Fibroblast of pulmonary artery (primary cell): Measurements from ENCODE around the gene KRTAP9-2.
"Not testable (repeated sequence)": the region's sequence is repeated elsewhere in the genome, so short reads cannot be mapped to it uniquely, and the experiment has no call there.

ENCODE experiments used
- DNase-seq: peaks from one replicate; pipeline ENCODE4 v3.0.0-alpha.2; 2010; ENCODE audit warnings: low read depth
- H3K4me3 ChIP-seq: replicated peaks from 2 replicates; pipeline ENCODE4 v1.5.1; 2011; ENCODE audit warnings: low read depth, mild to moderate bottlenecking, control low read depth, low read length, moderate library complexity
- TF ChIP-seq, protein P1 (sequence below): IDR thresholded peaks from 2 replicates; pipeline ENCODE4 v1.5.1; 2011; ENCODE audit warnings: mild to moderate bottlenecking, control low read depth, low read length, inconsistent platforms; ENCODE audit errors: missing control alignments

Gene KRTAP9-2

DNA sequence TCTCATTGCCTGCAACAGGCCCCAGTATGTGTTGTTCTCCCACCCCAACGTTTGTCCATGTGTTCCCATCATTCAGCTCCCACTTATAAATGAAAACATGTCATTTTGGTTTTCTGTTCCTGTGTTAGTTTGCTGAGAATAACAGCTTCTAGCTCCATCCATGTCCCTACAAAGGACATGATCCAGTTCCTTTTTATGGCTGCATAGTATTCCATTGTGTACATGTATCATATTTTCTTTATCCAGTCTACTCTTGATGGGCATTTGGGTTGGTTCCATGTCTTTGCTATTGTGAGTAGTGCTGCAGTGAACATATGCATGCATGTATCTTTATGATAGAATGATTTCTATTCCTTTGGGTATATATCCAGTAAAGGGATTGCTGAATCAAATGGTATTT is 10.8 kb upstream of the KRTAP9-2 start:
- no peak overlapping the region for H3K4me3 ChIP-seq
- DNase-seq, result no peak
- TF ChIP-seq, protein P1, sequence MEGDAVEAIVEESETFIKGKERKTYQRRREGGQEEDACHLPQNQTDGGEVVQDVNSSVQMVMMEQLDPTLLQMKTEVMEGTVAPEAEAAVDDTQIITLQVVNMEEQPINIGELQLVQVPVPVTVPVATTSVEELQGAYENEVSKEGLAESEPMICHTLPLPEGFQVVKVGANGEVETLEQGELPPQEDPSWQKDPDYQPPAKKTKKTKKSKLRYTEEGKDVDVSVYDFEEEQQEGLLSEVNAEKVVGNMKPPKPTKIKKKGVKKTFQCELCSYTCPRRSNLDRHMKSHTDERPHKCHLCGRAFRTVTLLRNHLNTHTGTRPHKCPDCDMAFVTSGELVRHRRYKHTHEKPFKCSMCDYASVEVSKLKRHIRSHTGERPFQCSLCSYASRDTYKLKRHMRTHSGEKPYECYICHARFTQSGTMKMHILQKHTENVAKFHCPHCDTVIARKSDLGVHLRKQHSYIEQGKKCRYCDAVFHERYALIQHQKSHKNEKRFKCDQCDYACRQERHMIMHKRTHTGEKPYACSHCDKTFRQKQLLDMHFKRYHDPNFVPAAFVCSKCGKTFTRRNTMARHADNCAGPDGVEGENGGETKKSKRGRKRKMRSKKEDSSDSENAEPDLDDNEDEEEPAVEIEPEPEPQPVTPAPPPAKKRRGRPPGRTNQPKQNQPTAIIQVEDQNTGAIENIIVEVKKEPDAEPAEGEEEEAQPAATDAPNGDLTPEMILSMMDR, result no peak

DNA sequence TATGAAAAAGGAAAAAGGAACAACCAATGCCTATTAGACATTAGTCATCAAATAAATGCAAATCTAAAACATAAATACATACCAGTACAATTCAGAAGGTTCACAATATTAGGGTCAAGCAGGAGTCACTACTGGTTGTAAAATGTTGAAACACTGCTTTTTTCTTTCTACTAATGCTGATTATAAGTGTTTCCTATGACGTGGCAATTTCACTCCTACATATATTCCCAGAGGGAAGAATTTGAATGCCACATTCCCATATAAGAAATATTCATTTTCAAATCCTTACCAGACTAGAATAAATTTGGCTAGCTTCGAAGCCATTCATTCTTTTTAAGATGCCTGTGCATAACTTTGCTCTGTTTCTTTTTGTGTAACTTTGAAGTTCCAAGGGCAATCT is 2.6 kb upstream of the KRTAP9-2 start:
- TF ChIP-seq, protein P1, result no peak
- peak; percentile 20 for DNase-seq
- H3K4me3 ChIP-seq, result no peak overlapping the region

DNA sequence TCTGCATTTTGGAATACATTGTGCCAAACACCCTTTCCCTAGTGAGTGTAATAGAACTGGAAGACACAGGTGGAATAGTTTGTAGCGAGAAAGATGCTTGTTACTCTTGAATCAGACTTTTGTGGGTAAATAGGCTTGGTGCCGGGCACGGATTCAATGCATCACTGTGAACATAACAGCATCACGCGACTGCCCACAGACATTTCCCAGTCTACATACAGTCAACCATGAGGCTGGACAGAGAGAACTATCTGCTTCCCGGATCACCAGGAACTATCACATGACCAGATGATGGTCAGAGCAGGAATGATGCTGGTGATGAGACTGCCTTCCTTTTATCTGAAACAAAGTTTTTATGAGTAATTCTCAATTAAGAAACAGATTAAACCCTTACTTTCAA is 397 bp upstream of the KRTAP9-2 start:
- DNase-seq, result no peak
- TF ChIP-seq, protein P1, result no peak
- H3K4me3 ChIP-seq, result no peak overlapping the region

DNA sequence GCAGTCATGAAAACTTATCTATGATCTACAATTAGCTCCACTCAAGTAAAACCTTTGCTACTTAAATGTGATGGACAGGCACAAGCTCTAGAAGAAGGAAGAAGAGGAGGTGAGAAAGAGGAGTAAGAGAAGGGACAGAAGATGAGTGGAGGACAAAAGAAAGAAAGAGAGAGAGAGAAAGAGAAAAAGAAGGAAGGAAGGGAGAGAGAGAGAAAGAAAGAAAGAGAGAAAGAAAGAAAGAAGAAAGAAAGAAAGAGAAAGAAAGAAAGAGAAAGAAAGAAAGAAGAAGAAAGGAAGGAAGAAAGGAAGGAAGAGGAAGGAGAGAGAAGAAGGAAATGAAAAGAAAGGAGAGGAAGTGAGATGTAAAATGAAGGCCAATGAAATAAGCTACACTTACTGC is 3.6 kb downstream of the KRTAP9-2 start:
- H3K4me3 ChIP-seq, result no peak overlapping the region
- TF ChIP-seq, protein P1, result no peak
- DNase-seq, result no peak

DNA sequence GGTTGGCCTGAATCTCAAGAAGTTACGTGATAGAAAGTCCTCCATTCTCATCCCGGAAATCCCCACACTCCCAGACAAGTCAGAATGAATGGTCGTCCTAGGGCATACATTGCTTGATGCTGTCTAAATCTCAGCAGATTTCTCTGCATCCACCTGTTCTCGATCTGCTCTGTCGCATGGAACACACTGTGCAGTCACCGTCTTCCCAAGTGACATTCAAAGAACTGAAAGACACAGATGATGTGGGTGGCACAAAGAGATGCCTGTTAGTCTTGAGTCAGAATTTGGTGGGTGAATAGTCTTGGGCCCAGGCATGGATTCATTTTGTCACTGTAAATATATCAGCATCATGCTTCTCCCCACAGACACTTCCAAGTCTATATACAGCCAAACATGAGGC is 5.3 kb downstream of the KRTAP9-2 start:
- TF ChIP-seq, protein P1, result no peak
- DNase-seq, result no peak
- no peak overlapping the region for H3K4me3 ChIP-seq

DNA sequence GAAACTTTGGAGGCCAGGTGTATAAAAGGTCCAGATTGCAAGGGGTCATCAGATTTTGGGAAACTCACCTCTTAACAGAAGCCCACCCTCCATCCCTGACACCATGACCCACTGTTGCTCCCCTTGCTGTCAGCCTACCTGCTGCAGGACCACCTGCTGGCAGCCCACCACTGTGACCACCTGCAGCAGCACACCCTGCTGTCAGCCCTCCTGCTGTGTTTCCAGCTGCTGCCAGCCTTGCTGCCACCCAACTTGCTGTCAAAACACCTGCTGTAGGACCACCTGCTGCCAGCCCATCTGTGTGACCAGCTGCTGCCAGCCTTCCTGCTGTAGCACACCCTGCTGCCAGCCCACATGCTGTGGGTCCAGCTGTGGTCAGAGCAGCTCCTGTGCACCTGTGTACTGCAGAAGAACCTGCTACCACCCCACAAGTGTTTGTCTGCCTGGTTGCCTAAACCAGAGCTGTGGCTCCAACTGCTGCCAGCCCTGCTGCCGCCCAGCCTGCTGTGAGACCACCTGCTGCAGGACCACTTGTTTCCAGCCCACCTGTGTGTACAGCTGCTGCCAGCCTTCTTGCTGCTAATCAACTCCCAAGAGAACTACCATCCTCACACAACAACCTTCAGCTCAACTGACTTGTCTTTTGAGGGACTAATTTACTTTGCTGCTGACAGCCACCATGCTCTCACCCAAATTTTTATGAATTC is 6.1 kb downstream of the KRTAP9-2 start, which contains the start of gene KRTAP9-3:
Gene KRTAP9-3, plus strand, starts transcription at position 51 of the 707 bp plus-strand sequence. Its CDS starts 53 bp downstream, at position 104.
- DNase-seq, H3K4me3 ChIP-seq: not testable (repeated sequence)

DNA sequence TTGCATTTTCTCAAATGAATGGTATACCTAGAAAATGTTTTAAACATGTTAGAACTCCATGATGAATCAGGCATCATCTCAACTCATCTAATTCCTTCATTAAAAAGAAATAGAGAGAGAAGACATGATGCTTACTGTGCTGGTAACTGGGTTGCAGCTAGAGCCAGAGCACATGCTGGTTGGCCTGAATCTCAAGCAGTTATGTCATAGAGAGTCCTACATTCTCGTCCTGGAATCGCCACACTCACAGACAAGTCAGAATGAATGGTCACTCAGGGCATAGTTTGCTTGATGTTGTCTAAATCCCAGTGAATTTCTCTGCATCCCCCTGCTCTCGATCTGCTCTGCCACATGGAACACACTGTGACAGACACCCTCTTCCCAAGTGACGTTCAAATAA is 10.7 kb downstream of the KRTAP9-2 start:
- not testable (repeated sequence) for DNase-seq, H3K4me3 ChIP-seq

DNA sequence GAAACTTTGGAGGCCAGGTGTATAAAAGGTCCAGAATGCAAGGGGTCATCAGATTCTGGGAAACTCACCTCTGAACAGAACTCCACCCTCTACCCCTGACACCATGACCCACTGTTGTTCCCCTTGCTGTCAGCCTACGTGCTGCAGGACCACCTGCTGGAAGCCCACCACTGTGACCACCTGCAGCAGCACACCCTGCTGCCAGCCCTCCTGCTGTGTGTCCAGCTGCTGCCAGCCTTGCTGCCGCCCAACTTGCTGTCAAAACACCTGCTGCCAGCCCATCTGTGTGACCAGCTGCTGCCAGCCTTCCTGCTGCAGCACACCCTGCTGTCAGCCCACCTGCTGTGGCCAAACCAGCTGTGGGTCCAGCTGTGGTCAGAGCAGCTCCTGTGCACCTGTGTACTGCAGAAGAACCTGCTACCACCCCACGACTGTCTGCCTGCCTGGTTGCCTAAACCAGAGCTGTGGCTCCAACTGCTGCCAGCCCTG is 11.5 kb downstream of the KRTAP9-2 start, which contains the start of gene KRTAP9-8:
Gene KRTAP9-8, plus strand, starts transcription at position 51 of the 489 bp plus-strand sequence. Its CDS starts 53 bp downstream, at position 104.
- DNase-seq, H3K4me3 ChIP-seq: not testable (repeated sequence)

DNA sequence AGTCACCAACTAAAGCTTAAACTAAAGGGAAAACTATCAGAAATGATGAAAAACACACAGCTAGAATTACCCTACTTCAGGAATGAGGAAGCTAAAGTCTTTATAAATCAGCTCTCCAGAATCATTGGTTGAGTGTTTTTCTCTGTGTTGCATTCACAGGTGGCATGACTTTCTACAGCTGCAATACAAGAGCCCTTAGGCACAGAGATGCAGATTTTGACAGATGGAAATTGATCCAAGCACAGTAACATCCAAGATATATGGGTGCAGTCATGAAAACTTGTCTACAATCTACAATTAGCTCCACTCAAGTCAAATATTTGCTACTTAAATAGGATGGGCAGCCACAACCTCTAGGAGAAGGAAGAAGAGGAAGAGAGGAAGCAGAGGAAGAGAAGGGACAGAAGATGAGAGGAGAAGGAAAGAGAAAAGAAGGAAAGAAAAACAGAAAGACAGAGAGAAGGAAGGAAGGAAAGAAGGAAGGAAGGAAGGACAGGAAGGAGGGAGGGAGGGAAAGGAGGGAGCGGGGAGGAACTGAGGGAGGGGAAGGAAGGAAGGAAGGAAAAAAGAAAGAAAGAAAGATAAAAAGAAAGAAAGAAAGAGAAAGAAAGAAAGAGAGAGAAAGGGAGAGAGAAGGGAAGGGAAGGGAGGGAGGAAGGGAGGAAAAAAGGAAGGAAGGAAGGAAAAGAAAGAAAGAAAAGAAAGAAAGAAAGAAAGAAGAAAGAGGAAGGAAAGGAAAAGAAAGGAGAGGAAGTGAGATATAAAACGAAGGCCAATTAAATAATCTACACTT is 20.7 kb downstream of the KRTAP9-2 start:
- H3K4me3 ChIP-seq, DNase-seq: not testable (repeated sequence)

DNA sequence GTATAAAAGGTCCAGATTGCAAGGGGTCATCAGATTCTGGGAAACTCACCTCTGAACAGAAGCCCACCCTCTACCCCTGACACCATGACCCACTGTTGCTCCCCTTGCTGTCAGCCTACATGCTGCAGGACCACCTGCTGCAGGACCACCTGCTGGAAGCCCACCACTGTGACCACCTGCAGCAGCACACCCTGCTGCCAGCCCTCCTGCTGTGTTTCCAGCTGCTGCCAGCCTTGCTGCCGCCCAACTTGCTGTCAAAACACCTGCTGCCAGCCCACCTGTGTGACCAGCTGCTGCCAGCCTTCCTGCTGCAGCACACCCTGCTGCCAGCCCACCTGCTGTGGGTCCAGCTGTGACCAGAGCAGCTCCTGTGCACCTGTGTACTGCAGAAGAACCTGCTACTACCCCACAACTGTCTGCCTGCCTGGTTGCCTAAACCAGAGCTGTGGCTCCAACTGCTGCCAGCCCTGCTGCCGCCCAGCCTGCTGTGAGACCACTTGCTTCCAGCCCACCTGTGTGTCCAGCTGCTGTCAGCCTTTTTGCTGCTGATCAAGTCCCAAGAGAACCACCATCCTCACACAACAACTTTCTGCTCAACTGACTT is 23.3 kb downstream of the KRTAP9-2 start, which contains the start of gene KRTAP9-4:
Gene KRTAP9-4, plus strand, starts transcription at position 51 of the 604 bp plus-strand sequence. Its CDS starts 34 bp downstream, at position 85.
- DNase-seq, H3K4me3 ChIP-seq: not testable (repeated sequence)
